ENCODE measurements around the gene RASSF4.

The RASSF4 gene

GRCh38 chr10:44965104-44965503 is 5.5 kb downstream of the RASSF4 start:
- no peak for ATAC-seq

GRCh38 chr10:44965651-44966097 is 6.1 kb downstream of the RASSF4 start:
- ATAC-seq: peak in 1 of 2 donors; percentile 12

- ATAC-seq: peak in 1 of 2 donors; percentile 5
Measured at GRCh38 chr10:44966129-44966815, 6.7 kb downstream of the RASSF4 start.

GRCh38 chr10:44966816-44967509 is 7.4 kb downstream of the RASSF4 start:
- no peak for ATAC-seq

- ATAC-seq: no peak
Measured at GRCh38 chr10:44967616-44968015, 8.0 kb downstream of the RASSF4 start.

GRCh38 chr10:44968091-44968490 is 8.5 kb downstream of the RASSF4 start:
- ATAC-seq: no peak

- ATAC-seq: no peak
Measured at GRCh38 chr10:44968500-44969400, 9.1 kb downstream of the RASSF4 start.

- no peak for ATAC-seq
Measured at GRCh38 chr10:44969854-44970253, 10.3 kb downstream of the RASSF4 start.

GRCh38 chr10:44970812-44971395 is 11.3 kb downstream of the RASSF4 start:
- ATAC-seq: no peak

GRCh38 chr10:44971434-44971833 is 11.8 kb downstream of the RASSF4 start:
- no peak for ATAC-seq

- ATAC-seq: no peak
Measured at GRCh38 chr10:44971935-44972757, 12.5 kb downstream of the RASSF4 start.

- no peak for ATAC-seq
Measured at GRCh38 chr10:44972874-44973306, 13.3 kb downstream of the RASSF4 start.

- ATAC-seq: no peak
Measured at GRCh38 chr10:44973323-44974081, 13.9 kb downstream of the RASSF4 start.

- ATAC-seq: no peak
Measured at GRCh38 chr10:44974082-44974627, 14.6 kb downstream of the RASSF4 start.

GRCh38 chr10:44974628-44975430 is 15.2 kb downstream of the RASSF4 start:
- ATAC-seq: peak; percentile 89 to 94

GRCh38 chr10:44975431-44976331 is 16.1 kb downstream of the RASSF4 start:
- no peak for ATAC-seq

- no peak for ATAC-seq
Measured at GRCh38 chr10:44976352-44977198, 17.0 kb downstream of the RASSF4 start.

Data from activated CD4-positive, CD25-positive, alpha-beta regulatory T cell treated with anti-CD3 and anti-CD28 coated beads, Interleukin-2, amount 50 U/mL, for 24 hours (primary cell).